Activated T-cell treated with anti-CD3 and anti-CD28 coated beads for 24 hours (primary cell): ENCODE results near the gene LMAN2L.
A peak's percentile ranks its signal among the peaks of the same experiment; 100 is the strongest.

ENCODE experiments used
- DNase-seq: peaks from one replicate; pipeline ENCODE4 v3.0.0-alpha.2; 2020; ENCODE audit warnings: low read depth

LMAN2L gene

GRCh38 chr2:96760036-96760985 lies 20.4 kb upstream of the LMAN2L start, which contains the start of gene CNNM4:
Gene CNNM4, plus strand, starts transcription at chr2:96760902. Its CDS starts 98 bp downstream, at chr2:96761000.
- peak; percentile 89 for DNase-seq

DNA sequence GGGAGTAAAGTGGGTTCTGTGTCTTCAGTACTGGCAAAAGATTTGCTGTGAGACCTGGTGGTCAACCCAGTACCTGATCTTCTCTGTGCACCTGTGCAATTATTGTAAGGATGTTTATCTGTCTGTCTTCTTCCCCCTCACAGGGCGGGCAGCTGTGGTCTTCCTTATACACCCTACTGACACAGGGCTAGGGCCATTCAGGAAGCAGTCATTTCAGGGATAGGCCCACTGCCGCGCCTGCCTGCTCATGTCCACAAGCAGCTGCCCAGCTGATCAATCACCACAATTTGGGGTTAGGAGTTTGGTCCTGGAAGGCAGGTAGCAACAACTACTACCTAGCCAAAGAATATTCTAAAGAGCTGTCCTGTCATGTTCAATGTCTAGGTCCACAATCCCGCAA lies 19.7 kb upstream of the LMAN2L start:
- DNase-seq: no peak

DNA sequence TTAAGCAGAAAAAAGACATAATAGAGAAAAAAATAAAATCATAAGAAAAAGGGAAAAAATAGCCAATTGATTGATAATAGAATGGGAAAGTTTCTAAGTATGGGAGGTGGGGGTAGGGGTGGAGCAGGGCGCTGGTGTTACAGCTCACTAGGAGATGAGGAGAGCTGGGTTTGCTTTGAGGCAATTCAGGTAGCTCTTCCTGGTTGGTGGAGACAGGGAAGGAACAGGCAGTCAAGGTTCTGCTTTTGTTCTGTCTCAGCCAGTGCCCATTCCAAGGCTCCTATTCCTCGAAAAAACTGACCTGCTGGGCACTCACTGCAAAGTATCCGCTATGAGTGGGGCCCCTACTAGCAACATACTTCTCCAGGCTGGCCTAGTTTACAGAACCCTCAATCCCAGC lies 19.1 kb upstream of the LMAN2L start:
- no peak for DNase-seq

DNA sequence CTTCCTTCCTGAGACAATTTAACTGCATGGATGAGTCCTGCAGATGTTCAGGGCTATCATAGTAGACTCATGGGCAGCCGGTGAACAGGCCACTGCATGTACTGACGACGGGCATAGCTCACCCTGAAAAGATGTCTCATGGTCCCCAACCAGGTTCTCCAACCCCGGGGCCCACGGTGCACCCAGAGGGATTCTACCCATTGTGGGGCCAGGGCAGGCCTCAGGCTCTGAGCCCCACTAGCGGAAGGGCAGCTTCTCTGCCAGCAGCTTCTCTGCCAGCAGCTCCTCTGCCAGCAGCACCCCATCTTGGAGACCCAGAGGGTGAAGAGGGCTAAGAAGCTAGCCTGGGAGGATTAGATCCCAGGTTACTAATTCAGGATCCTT lies 17.6 kb upstream of the LMAN2L start:
- no peak for DNase-seq

DNA sequence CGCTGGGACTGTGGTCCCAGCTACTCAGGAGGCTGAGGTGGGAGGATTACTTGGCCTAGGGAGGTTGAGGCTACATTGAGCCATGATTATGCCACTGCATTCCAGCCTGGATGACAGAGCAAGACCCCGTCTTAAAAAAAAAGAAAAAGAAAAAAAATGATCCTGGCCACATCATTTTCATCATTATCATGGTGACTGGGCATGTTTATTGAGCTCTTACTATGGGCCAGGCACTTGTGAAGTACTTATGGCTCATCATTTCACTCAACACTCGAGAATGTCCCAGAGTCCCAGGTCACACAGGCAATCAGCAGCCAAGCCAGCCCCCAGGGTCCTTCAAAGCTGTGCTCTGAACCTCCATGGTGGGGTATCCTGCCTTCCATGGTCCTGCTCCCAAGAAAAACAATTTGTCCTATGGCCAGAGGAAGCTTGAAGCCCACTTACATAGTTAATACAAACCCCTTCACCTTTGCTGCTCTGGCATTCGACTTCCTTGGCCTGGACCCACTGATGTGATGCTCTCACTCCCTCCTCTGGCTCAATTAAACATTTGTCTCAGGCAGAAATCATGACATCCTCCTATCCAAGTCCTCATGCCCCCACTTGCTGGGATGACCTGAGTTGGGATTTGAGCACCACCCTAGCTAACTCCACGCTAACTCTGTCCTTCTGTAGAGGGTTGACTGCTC lies 17.1 kb upstream of the LMAN2L start:
- DNase-seq: no peak

- no peak for DNase-seq
Observed at GRCh38 chr2:96754317-96754716, 14.5 kb upstream of the LMAN2L start.

- no peak for DNase-seq
Observed at GRCh38 chr2:96753661-96754282, 13.9 kb upstream of the LMAN2L start.

- no peak for DNase-seq
Observed at GRCh38 chr2:96751800-96752199, 11.9 kb upstream of the LMAN2L start.

GRCh38 chr2:96747061-96747617 lies 7.3 kb upstream of the LMAN2L start:
- DNase-seq: no peak

- DNase-seq: no peak
Observed at GRCh38 chr2:96739076-96739632, 710 bp downstream of the LMAN2L start.

GRCh38 chr2:96737831-96738230 lies 2.0 kb downstream of the LMAN2L start:
- DNase-seq: no peak

- DNase-seq: no peak
Observed at GRCh38 chr2:96737251-96737650, 2.6 kb downstream of the LMAN2L start.

DNA sequence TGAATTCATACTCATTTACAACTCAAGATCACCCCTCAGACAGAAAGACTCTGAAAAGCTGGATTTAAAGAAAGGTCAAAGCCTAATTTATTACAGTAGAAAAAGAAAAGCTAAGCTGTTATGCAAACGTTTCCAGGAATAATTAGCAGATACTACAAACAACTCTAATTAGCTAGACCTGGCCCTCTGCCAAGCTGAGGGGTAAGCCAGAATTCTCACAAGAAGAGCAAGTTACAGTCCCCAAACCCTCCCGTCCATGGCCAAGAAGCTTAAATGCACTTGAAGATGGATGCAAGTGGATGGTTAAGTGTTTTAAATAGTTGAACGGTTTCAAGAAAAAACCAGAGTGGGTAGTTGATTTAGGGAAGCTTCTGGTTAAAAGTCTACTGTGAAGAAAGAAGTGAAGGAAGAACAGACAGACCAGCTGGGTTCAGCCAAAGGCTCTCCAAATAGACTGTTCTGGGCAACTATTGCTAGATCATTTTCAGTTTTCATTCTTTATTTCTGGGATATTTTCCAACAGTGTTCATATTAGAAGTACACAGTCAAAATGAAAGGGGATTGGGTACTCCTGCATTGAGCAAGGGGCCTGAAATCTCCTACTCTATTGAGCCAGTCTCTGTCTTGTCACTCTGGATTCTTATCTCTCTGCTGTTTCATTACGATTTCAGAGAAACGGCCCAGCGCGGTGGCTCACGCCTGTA lies 4.8 kb downstream of the LMAN2L start:
- DNase-seq: no peak

GRCh38 chr2:96733931-96734330 lies 5.9 kb downstream of the LMAN2L start:
- no peak for DNase-seq

- no peak for DNase-seq
Observed at GRCh38 chr2:96730212-96730611, 9.7 kb downstream of the LMAN2L start.

- DNase-seq: no peak
Observed at GRCh38 chr2:96729748-96730147, 10.1 kb downstream of the LMAN2L start.

- no peak for DNase-seq
Observed at GRCh38 chr2:96727431-96727830, 12.4 kb downstream of the LMAN2L start.

- no peak for DNase-seq
Observed at GRCh38 chr2:96726131-96726530, 13.7 kb downstream of the LMAN2L start.

- DNase-seq: no peak
Observed at GRCh38 chr2:96716388-96716787, 23.5 kb downstream of the LMAN2L start.

DNA sequence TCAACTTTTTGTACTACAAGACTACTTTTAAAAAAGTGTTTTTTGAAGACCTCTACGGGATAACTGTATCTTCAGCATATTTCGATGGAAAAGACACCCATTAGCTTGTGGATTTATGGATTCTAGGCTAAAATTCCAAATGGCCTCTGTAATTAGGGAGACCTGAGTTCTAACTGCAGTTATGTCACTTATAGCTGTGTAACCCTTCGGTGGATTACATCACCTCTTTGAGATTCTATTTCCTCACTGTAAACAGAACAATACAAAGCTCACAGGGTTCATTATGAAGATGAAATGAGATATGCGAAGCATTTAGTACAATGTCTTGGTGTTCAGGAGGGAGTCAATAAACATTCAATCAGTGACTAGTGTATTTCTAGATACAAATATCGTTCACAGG lies 24.2 kb downstream of the LMAN2L start:
- no peak for DNase-seq

DNA sequence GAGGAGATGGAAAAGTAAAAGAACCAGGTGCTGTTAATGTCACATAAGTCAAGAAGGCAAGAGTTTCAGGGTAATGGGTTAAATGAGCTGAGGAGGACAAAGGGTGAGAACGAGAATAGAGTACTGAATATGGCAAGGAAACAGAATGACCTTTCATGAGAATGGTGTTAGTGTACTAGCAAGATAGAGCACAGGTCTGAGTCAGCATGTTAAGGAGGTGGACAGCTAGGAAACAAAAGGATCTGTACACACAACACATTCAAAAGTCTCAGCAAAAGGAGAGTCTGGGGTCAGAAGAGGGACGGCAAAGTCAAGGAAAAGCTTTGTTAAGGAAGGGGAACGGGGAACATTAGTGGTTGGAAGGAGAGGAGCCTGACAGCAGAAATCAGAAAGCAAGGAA lies 28.9 kb downstream of the LMAN2L start:
- DNase-seq: no peak
